PC-3 (cell line): ENCODE results near the gene SLC15A3.

Source experiments
- EZH2 ChIP-seq: fragments of 300-600 bp; sonication (generic); IDR thresholded peaks from one replicate; pipeline ENCODE4 v1.6.1; 2017; ENCODE audit warnings: antibody characterized with exemption, mild to moderate bottlenecking, low read length; ENCODE audit not compliant: unreplicated experiment
- EZH2phosphoT487 ChIP-seq: fragments of 300-600 bp; sonication (generic); IDR thresholded peaks from 2 replicates; pipeline ENCODE4 v1.6.1; 2018; ENCODE audit warnings: mild to moderate bottlenecking, antibody characterized with exemption, low read length, borderline replicate concordance
- TF ChIP-seq, protein P1 (sequence below): fragments of 300-600 bp; sonication (generic); conservative IDR thresholded peaks from 2 replicates; pipeline ENCODE4 v1.5.1; 2017; ENCODE audit warnings: antibody characterized with exemption, low read depth, mild to moderate bottlenecking, low read length

DNA sequence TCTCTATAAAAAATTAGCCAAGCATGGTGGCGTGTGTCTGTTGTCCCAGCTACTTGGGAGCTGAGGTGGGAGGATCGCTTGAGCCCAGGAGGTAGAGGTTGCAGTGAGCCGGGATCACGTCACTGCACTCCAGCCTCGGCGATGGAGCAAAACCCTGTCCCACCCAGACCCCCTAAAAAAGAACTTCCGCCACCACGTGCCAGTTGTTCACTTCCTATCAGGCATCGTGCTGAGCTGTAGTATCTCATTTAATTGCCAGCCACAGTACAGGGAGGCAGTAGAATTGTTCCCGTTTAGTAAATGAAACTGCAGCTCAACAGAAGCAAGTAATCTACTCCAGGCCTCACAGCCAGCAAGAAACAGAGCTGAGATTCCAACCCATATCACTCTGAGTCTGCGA is 30.7 kb downstream of the SLC15A3 start:
- TF ChIP-seq, protein P1, sequence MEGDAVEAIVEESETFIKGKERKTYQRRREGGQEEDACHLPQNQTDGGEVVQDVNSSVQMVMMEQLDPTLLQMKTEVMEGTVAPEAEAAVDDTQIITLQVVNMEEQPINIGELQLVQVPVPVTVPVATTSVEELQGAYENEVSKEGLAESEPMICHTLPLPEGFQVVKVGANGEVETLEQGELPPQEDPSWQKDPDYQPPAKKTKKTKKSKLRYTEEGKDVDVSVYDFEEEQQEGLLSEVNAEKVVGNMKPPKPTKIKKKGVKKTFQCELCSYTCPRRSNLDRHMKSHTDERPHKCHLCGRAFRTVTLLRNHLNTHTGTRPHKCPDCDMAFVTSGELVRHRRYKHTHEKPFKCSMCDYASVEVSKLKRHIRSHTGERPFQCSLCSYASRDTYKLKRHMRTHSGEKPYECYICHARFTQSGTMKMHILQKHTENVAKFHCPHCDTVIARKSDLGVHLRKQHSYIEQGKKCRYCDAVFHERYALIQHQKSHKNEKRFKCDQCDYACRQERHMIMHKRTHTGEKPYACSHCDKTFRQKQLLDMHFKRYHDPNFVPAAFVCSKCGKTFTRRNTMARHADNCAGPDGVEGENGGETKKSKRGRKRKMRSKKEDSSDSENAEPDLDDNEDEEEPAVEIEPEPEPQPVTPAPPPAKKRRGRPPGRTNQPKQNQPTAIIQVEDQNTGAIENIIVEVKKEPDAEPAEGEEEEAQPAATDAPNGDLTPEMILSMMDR: no peak
- TF ChIP-seq EZH2phosphoT487: no peak
- no peak for TF ChIP-seq EZH2
